NCI-H524 (cell line): Measurements from ENCODE around the gene CATSPER1.

Experiments
- DNase-seq, 2 experiments: peaks; one replicate each; lab custom pipeline; 2025; lab: John Stamatoyannopoulos, UW

CATSPER1 gene

DNA sequence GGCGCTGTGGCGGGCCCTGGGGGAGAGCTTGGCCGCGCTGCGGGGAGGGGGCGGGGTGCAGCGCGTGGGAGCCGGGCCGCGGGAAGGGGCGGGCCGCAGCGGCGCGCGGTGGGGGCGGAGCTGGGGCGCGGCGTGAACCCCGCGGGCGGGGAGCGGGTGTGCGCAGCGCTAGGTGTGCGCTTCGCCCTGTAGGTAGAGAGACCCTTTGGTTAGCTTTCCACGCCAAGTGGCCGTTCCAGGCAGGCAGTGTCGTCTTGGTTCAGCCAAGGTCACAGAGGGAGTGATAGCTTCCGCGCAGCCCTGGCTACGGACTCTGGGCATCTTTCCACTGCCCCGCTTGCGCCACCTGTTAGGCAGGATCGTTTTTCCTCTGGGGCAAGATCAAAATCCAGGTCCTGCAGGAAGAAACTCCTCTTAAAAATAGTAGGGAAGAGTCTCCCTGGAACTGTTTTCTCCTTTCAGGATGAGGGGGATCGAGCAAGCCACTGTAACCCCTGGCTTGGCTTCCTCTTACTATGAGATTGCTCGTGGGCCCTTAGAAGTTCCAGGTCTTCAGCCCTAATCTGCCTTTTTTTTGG, 23.5 kb downstream of the CATSPER1 start:
- peak in 1 of 2 experiments; percentile 60 for DNase-seq

DNA sequence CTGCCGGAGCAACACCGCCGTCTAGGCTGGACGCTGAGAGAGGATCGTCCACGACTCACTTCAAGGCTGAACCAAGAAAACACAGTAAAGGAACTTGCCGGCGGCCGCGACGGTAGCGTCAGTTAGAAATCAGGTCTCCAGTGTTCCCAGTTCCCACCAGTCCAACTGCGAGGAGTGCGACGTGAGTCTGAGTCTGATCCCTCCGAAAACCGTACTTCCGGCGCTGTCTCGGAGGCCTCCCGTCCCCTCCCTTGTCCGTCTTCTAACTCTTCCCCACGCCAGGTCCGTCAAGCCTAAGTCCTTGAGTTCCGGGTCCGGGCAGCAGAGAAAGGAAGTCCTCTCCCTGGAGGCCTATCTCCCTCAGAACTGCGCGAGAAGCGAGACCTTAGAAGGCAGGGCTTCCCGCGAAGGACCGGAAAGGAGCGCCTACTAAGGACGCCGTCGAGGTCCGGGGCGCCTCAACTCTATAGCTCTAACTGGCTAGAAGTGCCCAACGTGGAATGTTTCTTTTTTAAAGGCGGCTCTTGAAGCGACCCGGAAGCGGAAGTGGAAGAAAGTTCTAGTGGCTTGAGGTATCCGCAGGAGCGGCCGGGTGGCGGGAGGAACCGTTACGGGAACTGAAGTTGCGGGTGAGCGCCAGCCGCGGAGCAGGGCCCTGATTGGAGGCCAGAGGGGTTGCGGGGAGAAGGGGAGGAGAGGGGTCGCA, 24.2 kb downstream of the CATSPER1 start, which contains the start of the genes BANF1 and EIF1AD:
Gene BANF1, plus strand, starts transcription at position 562 of the 706 bp plus-strand sequence. CDS start 748 bp downstream, outside the sequence.
Gene EIF1AD, minus strand, starts transcription at position 216 of the 706 bp plus-strand sequence. CDS start 1,768 bp downstream, outside the sequence.
- peak; percentile 97 to 98 for DNase-seq

DNA sequence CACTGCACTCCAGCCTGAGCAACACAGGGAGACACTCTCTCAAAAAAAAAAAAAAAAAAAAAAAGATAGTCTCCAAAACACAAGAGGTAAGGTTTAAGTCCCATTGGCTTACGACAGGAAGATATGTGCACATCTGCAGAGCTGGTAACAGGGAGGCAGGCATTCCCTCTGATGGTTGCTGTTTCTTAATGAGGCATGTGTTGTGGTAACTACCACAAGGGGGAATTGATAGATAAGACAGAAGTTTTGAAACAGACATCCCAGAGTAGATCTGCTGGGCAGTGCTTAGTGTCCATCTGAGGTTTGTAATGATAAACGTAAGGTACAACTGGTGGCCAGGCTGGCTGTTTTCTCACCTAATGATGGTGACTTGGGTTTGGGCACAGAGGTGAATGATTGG, 29.0 kb downstream of the CATSPER1 start:
- no peak for DNase-seq

GRCh38 chr11:65992056-65992455, 34.2 kb downstream of the CATSPER1 start:
- DNase-seq = peak; percentile 28 to 59

- DNase-seq = peak; percentile 83 to 94
Measured at GRCh38 chr11:65988791-65989592, 37.3 kb downstream of the CATSPER1 start.

- DNase-seq = no peak
Measured at GRCh38 chr11:65987336-65987735, 38.9 kb downstream of the CATSPER1 start.

GRCh38 chr11:65983589-65983987, 42.7 kb downstream of the CATSPER1 start:
- no peak for DNase-seq

GRCh38 chr11:65982824-65983588, 43.3 kb downstream of the CATSPER1 start:
- DNase-seq = no peak

- no peak for DNase-seq
Measured at GRCh38 chr11:65981972-65982823, 44.1 kb downstream of the CATSPER1 start.

GRCh38 chr11:65981101-65981740, 45.1 kb downstream of the CATSPER1 start:
- no peak for DNase-seq

GRCh38 chr11:65979261-65979759, 47.0 kb downstream of the CATSPER1 start:
- no peak for DNase-seq

- no peak for DNase-seq
Measured at GRCh38 chr11:65978391-65979238, 47.7 kb downstream of the CATSPER1 start.

DNA sequence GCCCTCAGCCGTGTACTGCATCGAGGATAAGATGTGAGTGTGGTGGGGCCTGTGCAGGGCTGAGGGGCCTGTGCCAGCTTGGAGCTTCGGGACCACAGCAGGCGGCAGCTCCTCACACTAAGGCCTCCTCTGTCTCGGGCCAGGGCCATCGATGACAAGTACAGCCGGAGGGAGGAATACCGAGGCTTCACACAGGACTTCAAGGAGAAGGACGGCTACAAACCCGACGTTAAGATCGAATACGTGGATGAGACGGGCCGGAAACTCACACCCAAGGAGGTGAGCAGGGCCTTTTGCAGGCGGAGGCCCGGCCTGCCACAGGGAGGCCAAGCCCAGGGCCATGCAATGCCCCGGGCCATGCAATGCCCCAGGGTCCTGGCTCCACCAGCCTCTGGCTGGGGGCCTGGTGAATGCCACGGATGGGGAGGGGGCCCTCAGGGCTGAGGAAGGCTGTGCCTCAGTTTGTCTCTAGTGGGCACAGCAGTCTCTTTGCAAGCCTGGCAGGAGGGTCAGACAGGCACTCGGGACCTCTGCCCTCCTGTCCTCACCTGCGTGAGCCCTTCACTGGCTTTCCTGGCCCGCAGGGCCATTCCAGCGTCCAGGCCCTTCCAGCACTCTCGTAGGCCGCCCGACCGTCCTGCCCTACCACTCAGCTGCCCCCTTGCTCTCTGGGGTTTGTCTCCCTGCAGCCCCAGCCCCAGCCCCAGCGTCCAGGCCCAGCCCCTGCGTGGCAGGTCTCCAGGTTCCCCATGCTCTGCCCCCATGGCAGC, 48.5 kb downstream of the CATSPER1 start:
- no peak for DNase-seq

DNA sequence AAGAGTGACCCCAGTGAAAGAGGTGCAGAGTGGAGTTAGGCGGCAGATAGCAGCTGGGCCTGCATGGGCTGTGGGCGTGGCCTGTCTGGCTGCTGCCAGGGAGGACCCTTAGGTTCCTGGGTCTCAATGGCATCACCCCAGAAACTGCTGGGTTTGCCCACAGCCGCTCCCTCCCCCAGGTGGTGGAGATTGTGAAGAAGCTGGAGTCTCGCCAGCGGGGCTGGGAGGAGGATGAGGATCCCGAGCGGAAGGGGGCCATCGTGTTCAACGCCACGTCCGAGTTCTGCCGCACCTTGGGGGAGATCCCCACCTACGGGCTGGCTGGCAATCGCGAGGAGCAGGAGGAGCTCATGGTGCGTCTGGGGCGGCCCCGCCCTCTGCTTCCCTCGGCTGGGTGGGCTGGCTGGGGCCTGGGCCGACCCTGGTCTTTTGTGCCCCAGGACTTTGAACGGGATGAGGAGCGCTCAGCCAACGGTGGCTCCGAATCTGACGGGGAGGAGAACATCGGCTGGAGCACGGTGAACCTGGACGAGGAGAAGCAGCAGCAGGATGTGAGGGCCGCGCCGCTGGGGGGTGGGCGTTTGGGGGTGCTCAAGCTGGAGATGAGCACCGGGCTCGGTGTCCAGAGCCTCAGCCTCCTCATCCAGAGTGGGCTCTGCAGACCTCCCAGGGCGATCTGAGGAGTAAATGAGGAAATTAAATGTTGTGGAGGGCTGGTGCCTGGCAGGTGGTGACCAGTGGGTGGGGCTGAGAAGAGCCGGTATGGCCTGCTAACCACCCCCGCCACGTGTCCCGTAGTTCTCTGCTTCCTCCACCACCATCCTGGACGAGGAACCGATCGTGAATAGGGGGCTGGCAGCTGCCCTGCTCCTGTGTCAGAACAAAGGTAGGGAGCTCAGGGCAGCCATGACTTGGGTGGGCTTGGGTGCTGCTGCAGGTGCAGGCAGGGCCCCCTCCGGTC, 49.8 kb downstream of the CATSPER1 start:
- no peak for DNase-seq

- no peak for DNase-seq
Measured at GRCh38 chr11:65975771-65976170, 50.5 kb downstream of the CATSPER1 start.

DNA sequence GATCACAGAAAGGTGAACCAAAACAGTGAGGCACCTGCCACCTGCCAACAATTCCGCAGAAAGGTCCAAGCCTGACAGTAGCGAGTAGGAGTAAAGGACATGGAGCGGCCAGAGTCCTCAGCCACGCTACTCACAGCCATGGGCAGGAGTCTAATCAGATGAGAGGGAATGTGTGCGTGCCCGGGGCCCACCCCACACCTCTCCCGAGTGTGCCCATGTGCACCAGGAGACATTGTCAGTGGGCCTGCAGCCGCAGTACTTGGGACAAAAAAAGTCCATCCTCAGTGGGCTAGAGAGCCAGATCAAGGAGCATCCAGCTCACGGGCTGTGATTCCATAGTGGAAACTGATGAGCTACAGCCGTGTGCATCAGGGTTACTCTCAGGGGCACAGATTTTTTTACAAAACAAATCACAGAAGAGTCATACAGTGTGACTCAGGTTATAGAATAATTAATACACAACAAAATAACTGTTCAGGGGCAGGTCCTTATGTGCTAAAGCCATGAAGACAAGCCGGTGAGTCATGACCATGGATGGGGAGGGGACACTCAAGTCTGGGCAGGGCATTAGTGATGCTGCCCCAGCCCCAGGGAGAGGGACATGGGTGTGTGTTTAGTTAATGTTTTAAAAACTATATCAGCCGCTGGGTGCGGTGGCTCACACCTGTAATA, 52.7 kb downstream of the CATSPER1 start:
- DNase-seq = no peak

DNA sequence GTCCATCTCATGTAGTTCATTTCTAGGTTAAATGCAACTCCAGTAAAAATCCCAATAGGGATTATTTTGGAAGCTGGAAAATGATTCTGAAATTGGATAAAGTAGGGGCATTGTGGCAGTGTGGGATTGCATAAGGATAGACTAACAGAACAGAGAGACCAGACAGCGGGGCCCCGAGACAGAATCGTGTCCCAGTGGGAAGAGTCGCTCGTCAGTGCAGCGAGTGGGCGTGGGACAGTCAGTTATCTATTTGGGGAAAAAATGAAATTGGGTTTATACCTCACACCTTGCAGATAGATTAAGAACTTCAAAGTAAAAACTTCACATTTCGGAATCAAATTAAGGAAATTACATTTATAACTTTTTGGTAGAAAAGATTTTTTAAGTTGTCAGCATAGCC, 54.2 kb downstream of the CATSPER1 start:
- DNase-seq = no peak
